GM12878 (cell line): Measurements from ENCODE around the gene URB1. TPM values are rescaled to one million over a fixed set of nuclear protein-coding genes. Genes with fewer than 3 reads are reported as not detected.

Experiments
- ATAC-seq: fragments of 200-7000 bp; cut with Tn5 transposase; 3 replicates; pipeline ENCODE4 v1.9.1; 2020; ENCODE audit warnings: mild to moderate bottlenecking, moderate library complexity
- BruUV-seq: library from RNA; stranded (reverse); fragments of 400-500 nt; replicated peaks from 2 replicates; lab custom pipeline; 2021; lab: Mats Ljungman, UMichigan
- CTCF ChIA-PET: fragments of 300-600 bp; sonication (Branson Sonifier 250); formaldehyde crosslinking; extraction: SDS; loops from one replicate; lab custom pipeline; 2021; ENCODE audit warnings: inconsistent platforms; lab: Yijun Ruan, JAX
- POLR2A ChIA-PET: fragments of 350-600 bp; formaldehyde crosslinking; extraction: SDS; loops from one replicate; lab custom pipeline; 2021; ENCODE audit warnings: inconsistent platforms; lab: Charles Lee
- RAD21 ChIA-PET: fragments of 300-600 bp; sonication (Branson Sonifier 250); formaldehyde crosslinking; loops from one replicate; lab custom pipeline; 2023; ENCODE audit warnings: antibody characterized with exemption; ENCODE audit not compliant: unreplicated experiment; lab: Charles Lee
- SMC1A ChIA-PET: fragments of 300-600 bp; sonication (Branson Sonifier 250); formaldehyde crosslinking; loops from one replicate; lab custom pipeline; 2023; ENCODE audit not compliant: unreplicated experiment, uncharacterized antibody; lab: Charles Lee
- DNase-seq: peaks from one replicate; pipeline ENCODE4 v3.0.0-alpha.2; 2011; ENCODE audit warnings: low read depth, low spot score
- FAIRE-seq: peaks from 3 replicates; lab custom pipeline; 2011; peaks lifted over from hg19 to GRCh38; lab: Jason Lieb, UNC
- H2AFZ ChIP-seq: 2 replicates; pipeline ENCODE4 v1.6.0; 2011; ENCODE audit warnings: low read depth, low read length, control low read depth; ENCODE audit not compliant: control insufficient read depth
- H3K27ac ChIP-seq: 2 replicates; pipeline ENCODE4 v1.5.1; 2011; ENCODE audit warnings: control low read depth; ENCODE audit not compliant: control insufficient read depth, insufficient read depth
- H3K27me3 ChIP-seq, 2 experiments: replicated peaks in 1 of 2; 2 replicates each; pipeline versions ENCODE4 v1.6.0 to v1.6.1; 2011; ENCODE audit warnings: low read length in 1 of 2; ENCODE audit not compliant: control insufficient read depth in 2 of 2, insufficient read depth in 2 of 2
- H3K36me3 ChIP-seq, 2 experiments: 2 replicates each; pipeline ENCODE4 v1.5.1; 2011; ENCODE audit warnings: low read length in 1 of 2; ENCODE audit not compliant: control insufficient read depth in 2 of 2, insufficient read depth in 2 of 2
- H3K4me1 ChIP-seq: 2 replicates; pipeline ENCODE4 v1.6.1; 2011; ENCODE audit warnings: mild to moderate bottlenecking, low read length, moderate library complexity, mixed read lengths; ENCODE audit not compliant: control insufficient read depth, insufficient read depth
- H3K4me2 ChIP-seq: 2 replicates; pipeline ENCODE4 v1.6.0; 2011; ENCODE audit warnings: control low read depth; ENCODE audit not compliant: control insufficient read depth, insufficient read depth
- H3K4me3 ChIP-seq: fragments of 200-600 bp; sonication (generic); 2 replicates; pipeline ENCODE4 v1.5.1; 2016
- H3K79me2 ChIP-seq: 2 replicates; pipeline ENCODE4 v1.6.0; 2011; ENCODE audit warnings: low read length; ENCODE audit not compliant: control insufficient read depth, insufficient read depth
- H3K9ac ChIP-seq: 2 replicates; pipeline ENCODE4 v1.8.0; 2011; ENCODE audit warnings: low read length, control low read depth, mixed read lengths; ENCODE audit not compliant: control insufficient read depth, insufficient read depth
- H3K9me3 ChIP-seq: replicated peaks from 3 replicates; pipeline ENCODE4 v1.5.1; 2011; ENCODE audit warnings: mild to moderate bottlenecking, low read length; ENCODE audit not compliant: control insufficient read depth, insufficient read depth
- H4K20me1 ChIP-seq: 2 replicates; pipeline ENCODE4 v1.6.0; 2011; ENCODE audit not compliant: control insufficient read depth, insufficient read depth
- ATF7 ChIP-seq: fragments of 450-650 bp; IDR thresholded peaks from 2 replicates; pipeline ENCODE4 v1.6.1; 2016; ENCODE audit warnings: low read depth, mild to moderate bottlenecking
- BCL11A ChIP-seq: IDR thresholded peaks from 2 replicates; pipeline ENCODE4 v1.6.1; 2011; ENCODE audit warnings: low read depth, low read length
- CEBPB ChIP-seq, 2 experiments: fragments of 150-350 bp in 1 of 2; IDR thresholded peaks; 2 replicates each; pipeline ENCODE4 v1.6.1; 2012 to 2014; ENCODE audit warnings: low read depth in 2 of 2, low read length in 2 of 2, borderline replicate concordance in 1 of 2, inconsistent platforms in 1 of 2
- CUX1 ChIP-seq: IDR thresholded peaks from 2 replicates; pipeline ENCODE4 v1.6.1; 2012; ENCODE audit warnings: improper control_type of control experiment, low read depth, low read length; ENCODE audit not compliant: insufficient replicate concordance
- MTA2 ChIP-seq: fragments of 450-650 bp; IDR thresholded peaks from 2 replicates; pipeline ENCODE4 v1.6.1; 2016; ENCODE audit warnings: low read depth, mild to moderate bottlenecking, moderate library complexity
- NR2F1 ChIP-seq: fragments of 450-650 bp; conservative IDR thresholded peaks from 2 replicates; pipeline ENCODE4 v1.6.1; 2017; ENCODE audit warnings: mild to moderate bottlenecking
- NRF1 ChIP-seq: conservative IDR thresholded peaks from 2 replicates; pipeline ENCODE4 v1.6.1; 2011; ENCODE audit warnings: mild to moderate bottlenecking, low read depth, low read length, improper control_type of control experiment
- RCOR1 ChIP-seq: conservative IDR thresholded peaks from 2 replicates; pipeline ENCODE4 v1.6.1; 2012; ENCODE audit warnings: low read depth, low read length, improper control_type of control experiment
- SIN3A ChIP-seq: IDR thresholded peaks from 2 replicates; pipeline ENCODE4 v1.6.1; 2012; ENCODE audit warnings: low read depth, low read length, improper control_type of control experiment
- SPI1 ChIP-seq: IDR thresholded peaks from 2 replicates; pipeline ENCODE4 v1.6.1; 2011; ENCODE audit warnings: low read depth, mild to moderate bottlenecking, low read length, moderate library complexity, borderline replicate concordance; ENCODE audit not compliant: insufficient read depth
- SREBF1 ChIP-seq: IDR thresholded peaks from 2 replicates; pipeline ENCODE4 v1.6.1; 2012; ENCODE audit warnings: mild to moderate bottlenecking, low read length
- SRF ChIP-seq, 2 experiments: IDR thresholded peaks; 2 replicates each; pipeline ENCODE4 v1.6.1; 2011; ENCODE audit warnings: low read depth in 2 of 2, low read length in 2 of 2, mild to moderate bottlenecking in 1 of 2, moderate library complexity in 1 of 2
- TCF12 ChIP-seq: IDR thresholded peaks from 2 replicates; pipeline ENCODE4 v1.6.1; 2011; ENCODE audit warnings: low read depth, mild to moderate bottlenecking, low read length
- WGBS: methylation state at CpG from one replicate; pipeline ENCODE4 v1.1.6; 2016; ENCODE audit warnings: low lambda C conversion rate; ENCODE audit not compliant: insufficient replicate concordance, insufficient coverage; ENCODE audit errors: missing lambda C conversion rate; 5-methylcytosine and 5-hydroxymethylcytosine counted together
- in situ Hi-C: fragments of 300-500 bp; cut with MboI; formaldehyde crosslinking; loops from 9 replicates; pipeline ENCODE4 v1.14.3; 2018; ENCODE audit warnings: mixed read lengths
- intact Hi-C: fragments of 100-400 bp; cut with micrococcal nuclease; formaldehyde crosslinking; loops from one replicate; pipeline ENCODE4 v1.14.2; 2022; ENCODE audit not compliant: unreplicated experiment
- polyA plus RNA-seq, 11 experiments: library from polyadenylated mRNA; depleted of rRNA in 4 of 11; unstranded in 6 of 11; stranded (reverse) in 5 of 11; fragments of >200 nt; fragmentation: Nextera tagmentation in 4 of 11; fragmentation: Illumina TruSeq in 1 of 11; extraction: Ambion mirVana in 4 of 11; extraction: Trizol in 1 of 11; gene quantifications; 1 replicate in 1 of 11; 2 replicates in 10 of 11; pipeline versions ENCODE4 v1.2.1 to v1.2.3, GENCODE V29; 2011 to 2016; ENCODE audit warnings: inconsistent platforms in 2 of 11, missing spikeins in 2 of 11, low read depth in 1 of 11
- total RNA-seq, 4 experiments: library from RNA; depleted of rRNA in 3 of 4; stranded (reverse); fragments of >200 nt in 3 of 4; fragmentation: Illumina TruSeq in 1 of 4; extraction: Trizol in 1 of 4; gene quantifications; 2 replicates each; pipeline versions ENCODE4 v1.2.1 to v1.2.3, GENCODE V29; 2013 to 2021
- TF ChIP-seq, protein P1 (sequence below): IDR thresholded peaks from 2 replicates; pipeline ENCODE4 v1.6.1; 2011; ENCODE audit warnings: low read depth, mild to moderate bottlenecking, low read length, moderate library complexity, borderline replicate concordance; ENCODE audit errors: extremely low read depth
- TF ChIP-seq, protein P2 (sequence below): IDR thresholded peaks from 2 replicates; pipeline ENCODE4 v1.6.1; 2012; ENCODE audit warnings: low read depth, low read length, improper control_type of control experiment
- TF ChIP-seq, protein P3 (sequence below): IDR thresholded peaks from 2 replicates; pipeline ENCODE4 v1.6.1; 2012; ENCODE audit warnings: low read depth, low read length, improper control_type of control experiment

Gene URB1
- total and polyA plus RNA-seq, 10 of the 15 experiments (the other 5 are each of a cell fraction or from before 2014, with no cell fraction given) = 0.56 to 23.2 (median 8.9) TPM

GRCh38 chr21:32325706-32326105 is 67.1 kb downstream of the URB1 start:
- H3K9me3 ChIP-seq = no peaks in the 10 kb centered on the region; the same call in 2 of the 3 replicates
- CTCF ChIA-PET = no interaction called here
- BruUV-seq = no TSS peak
- FAIRE-seq = no peak
- no peak for ATAC-seq
- SMC1A ChIA-PET = no interaction called here
- no peak overlapping the region for H3K27ac ChIP-seq
- intact Hi-C loops = no loop called here
- peaks cover 28 to 32% of the 10 kb centered on the region in 2 experiments for H3K36me3 ChIP-seq
- H4K20me1 ChIP-seq = no peaks in the 10 kb centered on the region
- no peaks in the 10 kb centered on the region for H3K4me1 ChIP-seq
- TF ChIP-seq, protein P1, sequence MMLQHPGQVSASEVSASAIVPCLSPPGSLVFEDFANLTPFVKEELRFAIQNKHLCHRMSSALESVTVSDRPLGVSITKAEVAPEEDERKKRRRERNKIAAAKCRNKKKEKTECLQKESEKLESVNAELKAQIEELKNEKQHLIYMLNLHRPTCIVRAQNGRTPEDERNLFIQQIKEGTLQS = no peak
- TF ChIP-seq CEBPB (IDR thresholded peaks at IDR 0.05; ENCODE audit: borderline replicate concordance in 1 of 2, low read depth in 2 of 2, low read length in 2 of 2) = no peak
- TF ChIP-seq, protein P2, sequence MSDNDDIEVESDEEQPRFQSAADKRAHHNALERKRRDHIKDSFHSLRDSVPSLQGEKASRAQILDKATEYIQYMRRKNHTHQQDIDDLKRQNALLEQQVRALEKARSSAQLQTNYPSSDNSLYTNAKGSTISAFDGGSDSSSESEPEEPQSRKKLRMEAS = no peak
- TF ChIP-seq ATF7 = no peak
- TF ChIP-seq NR2F1 = no peak
- no peak for TF ChIP-seq SPI1
- TF ChIP-seq SRF (IDR thresholded peaks at IDR 0.05; ENCODE audit: low read depth in 2 of 2, low read length in 2 of 2) = no peak
- TF ChIP-seq BCL11A = no peak
- no peak for TF ChIP-seq SREBF1
- TF ChIP-seq CUX1 = no peak
- no peak for TF ChIP-seq MTA2
- TF ChIP-seq RCOR1 = no peak
- TF ChIP-seq NRF1 = no peak
- TF ChIP-seq SIN3A = no peak
- TF ChIP-seq, protein P3, sequence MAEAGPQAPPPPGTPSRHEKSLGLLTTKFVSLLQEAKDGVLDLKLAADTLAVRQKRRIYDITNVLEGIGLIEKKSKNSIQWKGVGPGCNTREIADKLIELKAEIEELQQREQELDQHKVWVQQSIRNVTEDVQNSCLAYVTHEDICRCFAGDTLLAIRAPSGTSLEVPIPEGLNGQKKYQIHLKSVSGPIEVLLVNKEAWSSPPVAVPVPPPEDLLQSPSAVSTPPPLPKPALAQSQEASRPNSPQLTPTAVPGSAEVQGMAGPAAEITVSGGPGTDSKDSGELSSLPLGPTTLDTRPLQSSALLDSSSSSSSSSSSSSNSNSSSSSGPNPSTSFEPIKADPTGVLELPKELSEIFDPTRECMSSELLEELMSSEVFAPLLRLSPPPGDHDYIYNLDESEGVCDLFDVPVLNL = no peak
- no peak for TF ChIP-seq TCF12
- H3K4me2 ChIP-seq = no peak overlapping the region
- no peak overlapping the region for H2AFZ ChIP-seq
- H3K79me2 ChIP-seq = no peaks in the 10 kb centered on the region
- no peaks in the 10 kb centered on the region for H3K27me3 ChIP-seq
- POLR2A ChIA-PET = interaction anchor here (1.0 kb wide), 1 partner anchor 11 kb away, joined by 3 read pairs; no protein-coding TSS in a partner anchor
- H3K4me3 ChIP-seq = no peak overlapping the region
- in situ Hi-C loops = no loop called here
- DNase-seq = no peak
- no peak overlapping the region for H3K9ac ChIP-seq
- RAD21 ChIA-PET = no interaction called here
- 94% methylated on average over 8 of the region's 8 CpGs for WGBS
